AG04449 (cell line): ENCODE results near the gene PROSER2.

ENCODE experiments used
- CTCF ChIA-PET: fragments of 350-600 bp; formaldehyde crosslinking; extraction: SDS; loops from one replicate; lab custom pipeline; 2021; ENCODE audit warnings: antibody characterized with exemption; lab: Yijun Ruan, JAX
- POLR2A ChIA-PET: fragments of 400-600, 350-600 bp; formaldehyde crosslinking; extraction: SDS; loops from one replicate; lab custom pipeline; 2020; ENCODE audit warnings: antibody characterized with exemption, inconsistent platforms; lab: Yijun Ruan, JAX
- DNase-seq: peaks from one replicate; pipeline ENCODE4 v3.0.0-alpha.2; 2010; ENCODE audit warnings: low read depth, low spot score
- H3K4me3 ChIP-seq: 2 replicates; pipeline ENCODE4 v1.5.1; 2011; ENCODE audit warnings: low read depth, mild to moderate bottlenecking, control low read depth, low read length
- CTCF ChIP-seq: IDR thresholded peaks from one replicate; pipeline ENCODE4 v1.5.1; 2011; ENCODE audit warnings: mild to moderate bottlenecking, moderate library complexity, low read length, control low read depth, inconsistent platforms; ENCODE audit not compliant: insufficient read depth; ENCODE audit errors: missing control alignments

Gene PROSER2

GRCh38 chr10:11891776-11892486 is 68.8 kb downstream of the PROSER2 start:
- DNase-seq, result no peak
- POLR2A ChIA-PET, result no interaction called here
- no peak for TF ChIP-seq CTCF
- CTCF ChIA-PET, result no interaction called here
- no peak overlapping the region for H3K4me3 ChIP-seq

- ChIA-PET POLR2A (no interaction called here), CTCF (no interaction called here)
- no peak for DNase-seq
- TF ChIP-seq CTCF, result no peak
- H3K4me3 ChIP-seq, result no peak overlapping the region
These were observed 70.7 kb downstream of the PROSER2 start for GRCh38 chr10:11893749-11894278.

- ChIA-PET POLR2A (no interaction called here), CTCF (no interaction called here)
- DNase-seq, result no peak
- no peak for TF ChIP-seq CTCF
- H3K4me3 ChIP-seq, result no peak overlapping the region
These were observed 71.4 kb downstream of the PROSER2 start for GRCh38 chr10:11894381-11895107.

- no peak for TF ChIP-seq CTCF
- H3K4me3 ChIP-seq, result no peak overlapping the region
- no peak for DNase-seq
- ChIA-PET POLR2A (no interaction called here), CTCF (no interaction called here)
These were observed 71.9 kb downstream of the PROSER2 start for GRCh38 chr10:11895108-11895466.

- DNase-seq, result no peak
- H3K4me3 ChIP-seq, result no peak overlapping the region
- TF ChIP-seq CTCF, result no peak
- POLR2A ChIA-PET, result no interaction called here
- CTCF ChIA-PET, result no interaction called here
These were observed 72.4 kb downstream of the PROSER2 start for GRCh38 chr10:11895598-11895997.

- H3K4me3 ChIP-seq, result no peak overlapping the region
- no peak for DNase-seq
- POLR2A ChIA-PET, result no interaction called here
- no peak for TF ChIP-seq CTCF
- CTCF ChIA-PET, result no interaction called here
These were observed 73.5 kb downstream of the PROSER2 start for GRCh38 chr10:11896549-11897200.
